NCI-H69 (cell line): ENCODE measurements around the gene ZBED4.
A peak's percentile ranks its signal among the peaks of the same experiment; 100 is the strongest.

Experiments used
- DNase-seq: peaks from one replicate; lab custom pipeline; 2025; lab: John Stamatoyannopoulos, UW

Gene ZBED4

DNA sequence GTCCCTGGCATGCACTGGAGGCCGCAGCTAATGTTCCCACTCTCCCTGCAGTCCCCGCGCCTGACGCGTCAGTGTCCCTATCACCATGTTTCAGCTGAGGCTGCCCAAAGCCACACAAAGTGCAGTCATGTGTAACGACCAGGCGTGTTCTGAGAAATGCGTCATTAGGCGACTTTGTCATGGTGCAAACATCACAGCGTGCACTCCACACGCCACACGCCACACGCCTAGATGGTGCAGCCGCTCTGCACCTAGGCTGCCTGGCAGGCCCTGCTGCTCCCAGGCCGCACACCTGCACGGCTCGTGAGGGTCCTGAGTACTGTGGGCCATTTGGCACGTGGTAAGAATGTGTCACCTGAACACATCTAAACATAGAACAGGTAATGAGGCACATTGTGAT is 67.2 kb downstream of the ZBED4 start:
- DNase-seq = no peak

DNA sequence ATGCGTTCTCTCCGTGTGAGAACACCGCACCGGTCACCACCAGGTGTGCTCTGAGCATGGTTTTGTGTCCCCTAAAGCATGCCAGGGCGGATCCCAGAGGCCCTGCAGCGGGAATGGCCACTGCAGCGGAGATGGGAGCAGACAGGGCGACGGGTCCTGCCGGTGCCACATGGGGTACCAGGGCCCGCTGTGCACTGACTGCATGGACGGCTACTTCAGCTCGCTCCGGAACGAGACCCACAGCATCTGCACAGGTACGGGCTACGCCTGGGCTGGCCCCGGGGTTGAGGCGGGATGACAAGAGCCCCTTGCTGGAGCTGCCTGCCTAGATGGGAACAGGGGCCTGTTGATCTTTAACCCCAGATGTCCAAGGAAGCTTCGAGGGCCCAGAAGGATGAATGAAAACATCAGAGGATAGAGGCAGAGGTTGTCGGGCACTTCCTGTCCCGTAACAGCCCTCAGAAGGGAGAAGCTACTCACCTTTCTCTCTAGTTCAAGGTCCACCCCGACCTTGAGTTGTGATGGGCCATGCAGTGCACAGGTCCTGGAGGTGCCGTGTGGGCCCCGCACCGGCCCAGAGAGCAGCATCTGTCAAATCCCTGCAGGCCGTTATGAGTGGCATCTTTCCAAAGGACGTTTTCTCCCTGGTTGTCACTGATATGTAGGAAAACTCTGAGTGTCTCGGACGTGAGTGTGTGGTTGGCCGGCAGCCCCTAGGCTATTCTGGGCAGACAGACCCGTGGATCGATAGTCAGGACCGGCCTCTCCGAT is 68.0 kb downstream of the ZBED4 start:
- DNase-seq = no peak

DNA sequence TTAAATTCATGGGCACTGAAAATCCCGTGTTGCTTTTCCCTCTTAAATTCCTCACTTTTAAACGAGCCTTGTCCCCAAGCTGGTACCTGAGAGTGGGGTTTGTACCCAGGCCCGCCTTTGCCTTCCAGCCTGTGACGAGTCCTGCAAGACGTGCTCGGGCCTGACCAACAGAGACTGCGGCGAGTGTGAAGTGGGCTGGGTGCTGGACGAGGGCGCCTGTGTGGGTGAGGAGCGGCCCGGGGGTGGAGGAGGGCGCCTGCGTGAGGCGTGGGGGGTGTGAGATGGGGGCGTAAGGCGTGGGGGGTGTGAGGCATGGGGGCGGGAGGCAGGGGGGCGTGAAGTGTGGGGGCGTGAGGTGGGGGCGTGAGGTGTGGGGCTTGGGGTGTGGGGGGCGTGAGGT is 68.8 kb downstream of the ZBED4 start:
- no peak for DNase-seq

DNA sequence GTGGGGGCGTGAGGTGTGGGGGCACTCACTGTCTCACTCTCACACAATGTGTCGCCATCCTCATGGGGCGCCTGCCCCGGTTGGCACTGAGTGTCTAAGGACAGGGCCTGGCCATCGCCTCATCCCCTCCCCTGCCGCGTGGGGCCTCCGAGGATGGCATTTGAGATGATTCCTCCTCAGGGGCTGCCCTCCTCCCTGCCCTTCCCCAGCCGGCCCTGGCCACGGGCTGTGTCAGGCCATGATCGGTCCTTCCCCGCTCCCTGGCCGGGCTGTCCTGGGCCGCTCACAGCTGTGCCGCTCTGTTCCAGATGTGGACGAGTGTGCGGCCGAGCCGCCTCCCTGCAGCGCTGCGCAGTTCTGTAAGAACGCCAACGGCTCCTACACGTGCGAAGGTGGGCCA is 69.3 kb downstream of the ZBED4 start:
- no peak for DNase-seq

DNA sequence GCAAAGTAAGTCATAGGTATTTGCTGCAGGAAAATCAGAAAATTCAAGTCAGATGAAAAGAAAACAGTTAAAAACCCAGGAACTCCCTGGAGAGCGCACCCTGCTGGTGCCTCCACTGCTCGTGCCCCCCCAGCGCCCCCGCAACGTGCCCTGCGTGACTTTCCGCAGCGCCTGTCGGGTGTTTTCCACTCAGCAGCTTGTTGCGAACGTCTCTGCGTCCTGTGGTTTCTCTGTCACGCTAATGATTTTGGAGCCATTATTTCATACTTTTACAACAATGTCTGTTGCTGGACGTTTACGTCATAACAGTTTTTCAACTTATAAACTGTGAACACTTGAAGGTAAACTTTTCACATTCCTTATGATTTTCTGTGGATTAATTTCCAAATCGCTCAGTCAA is 69.8 kb downstream of the ZBED4 start:
- DNase-seq = no peak

DNA sequence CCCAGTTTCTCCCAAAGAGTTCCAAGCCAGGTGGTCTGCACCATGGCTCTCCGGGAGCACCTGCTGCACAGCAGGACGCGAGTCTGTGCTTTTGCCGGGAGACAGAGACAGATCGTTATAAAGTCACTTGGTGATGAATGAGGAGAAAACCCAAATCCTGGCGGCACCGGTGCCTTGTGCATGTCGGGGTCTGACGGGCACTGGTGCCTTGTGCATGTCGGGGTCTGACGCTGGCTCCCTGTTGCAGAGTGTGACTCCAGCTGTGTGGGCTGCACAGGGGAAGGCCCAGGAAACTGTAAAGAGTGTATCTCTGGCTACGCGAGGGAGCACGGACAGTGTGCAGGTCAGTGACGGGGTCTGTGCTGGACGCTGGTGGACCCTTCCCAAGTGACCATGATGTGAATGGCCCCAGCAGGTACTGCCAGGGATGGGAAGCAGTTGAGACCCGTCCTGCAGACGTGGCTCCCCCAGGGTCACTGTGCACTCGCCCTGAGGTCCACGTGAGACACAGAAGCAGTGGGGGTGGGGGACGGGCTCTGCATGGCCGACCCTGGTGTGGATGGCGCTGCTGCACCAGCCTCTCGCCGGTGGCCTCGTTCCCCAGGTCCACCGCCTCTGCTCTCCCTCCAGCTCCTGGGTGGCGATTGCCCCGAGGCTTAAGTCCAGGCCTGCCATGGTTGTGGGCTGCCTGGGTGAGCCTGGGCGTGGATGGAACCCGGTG is 70.6 kb downstream of the ZBED4 start:
- no peak for DNase-seq

DNA sequence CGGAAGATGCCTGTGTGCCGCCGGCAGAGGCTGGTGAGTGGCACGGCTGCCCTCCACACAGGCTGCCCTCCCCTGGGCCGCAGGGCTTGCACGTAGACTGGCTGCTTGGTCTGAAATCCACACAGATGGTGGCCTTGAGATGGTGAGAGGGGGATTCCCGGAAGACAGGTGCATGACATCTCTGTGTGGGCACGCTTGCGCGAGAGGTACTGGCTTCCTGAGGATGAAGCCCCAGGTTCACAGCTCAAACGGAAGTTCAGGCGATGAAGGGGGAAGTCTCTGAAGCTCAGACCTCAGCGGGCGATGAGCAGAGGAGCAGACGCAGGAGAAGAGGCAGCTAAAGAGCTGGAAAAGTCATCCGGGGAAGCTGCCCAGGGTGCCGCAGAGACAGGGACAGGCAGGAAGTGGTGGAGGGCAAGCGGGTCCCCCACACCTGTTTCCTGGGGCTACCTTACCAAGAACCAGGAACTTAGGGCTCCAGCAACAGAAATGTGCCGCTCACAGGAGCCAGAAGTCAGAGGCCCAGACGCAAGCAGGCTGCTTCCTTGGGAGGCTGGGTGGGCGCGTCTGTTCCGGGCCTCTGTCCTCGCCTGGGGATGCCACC is 72.0 kb downstream of the ZBED4 start:
- DNase-seq = no peak

DNA sequence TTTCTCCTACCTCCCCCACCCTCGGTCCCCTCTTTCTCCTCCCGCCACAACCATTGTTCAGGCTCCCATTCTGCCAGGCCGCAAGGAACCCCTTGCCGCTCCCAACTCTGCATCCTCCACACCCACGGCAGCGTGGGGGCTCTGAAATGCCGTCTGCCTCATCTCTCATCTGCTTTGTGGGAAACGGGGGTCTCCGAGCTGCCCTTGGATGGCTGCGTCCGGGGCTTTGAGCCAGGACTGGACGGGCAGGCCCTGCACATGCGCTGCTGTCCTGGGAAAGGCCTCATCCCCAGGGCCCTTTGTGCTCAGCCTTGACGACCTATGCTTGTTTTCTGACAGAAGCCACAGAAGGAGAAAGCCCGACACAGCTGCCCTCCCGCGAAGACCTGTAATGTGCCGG is 73.3 kb downstream of the ZBED4 start:
- no peak for DNase-seq

DNA sequence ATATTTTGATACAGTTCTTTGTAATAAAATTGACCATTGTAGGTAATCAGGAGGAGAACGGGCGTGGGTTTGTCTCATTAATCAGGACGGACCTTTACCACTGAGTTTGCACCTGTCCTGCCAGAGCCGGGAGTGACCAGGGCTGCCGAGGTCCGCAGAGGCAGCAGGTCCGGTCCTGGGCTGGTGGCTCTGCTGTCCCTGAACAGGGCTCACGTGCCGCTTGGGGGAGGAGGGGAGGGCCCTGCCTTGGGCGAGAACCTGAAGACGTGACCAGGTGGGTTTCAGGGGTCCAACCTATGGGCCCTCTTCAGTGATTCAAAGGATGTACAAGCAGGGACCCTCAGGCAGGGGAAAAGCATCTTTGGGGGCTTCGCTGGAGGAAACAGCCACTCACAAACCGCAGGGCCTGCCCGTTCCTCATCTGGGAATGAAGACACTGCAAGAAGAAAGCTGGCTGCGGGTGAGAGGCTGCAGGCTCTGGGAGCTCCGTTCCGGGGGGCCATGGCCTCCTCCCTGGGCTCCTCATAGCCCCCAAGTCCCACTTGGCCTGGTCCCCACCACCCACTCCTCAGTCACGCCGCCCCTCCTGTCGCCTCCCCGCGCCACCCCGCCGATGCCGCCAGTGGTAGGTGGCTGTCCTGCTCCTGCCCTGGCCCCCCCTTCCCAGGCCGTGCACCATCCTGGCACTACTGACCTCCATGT is 74.0 kb downstream of the ZBED4 start:
- no peak for DNase-seq

DNA sequence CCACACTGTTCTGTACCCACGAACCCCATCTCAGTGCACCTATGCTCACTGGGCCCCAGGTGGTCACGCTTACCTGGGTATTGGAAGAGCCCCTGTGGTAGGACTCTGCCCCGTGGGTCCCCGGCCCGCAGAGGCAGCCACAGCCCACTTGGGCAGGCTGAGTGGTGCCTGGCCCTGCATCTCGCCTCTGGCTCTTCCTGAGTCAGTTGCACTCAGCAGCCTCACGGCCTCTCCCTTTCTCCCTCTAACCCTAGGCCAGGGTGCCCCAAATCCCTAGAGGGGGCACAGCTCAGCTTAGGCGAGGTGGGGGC is 74.5 kb downstream of the ZBED4 start:
- DNase-seq = no peak

DNA sequence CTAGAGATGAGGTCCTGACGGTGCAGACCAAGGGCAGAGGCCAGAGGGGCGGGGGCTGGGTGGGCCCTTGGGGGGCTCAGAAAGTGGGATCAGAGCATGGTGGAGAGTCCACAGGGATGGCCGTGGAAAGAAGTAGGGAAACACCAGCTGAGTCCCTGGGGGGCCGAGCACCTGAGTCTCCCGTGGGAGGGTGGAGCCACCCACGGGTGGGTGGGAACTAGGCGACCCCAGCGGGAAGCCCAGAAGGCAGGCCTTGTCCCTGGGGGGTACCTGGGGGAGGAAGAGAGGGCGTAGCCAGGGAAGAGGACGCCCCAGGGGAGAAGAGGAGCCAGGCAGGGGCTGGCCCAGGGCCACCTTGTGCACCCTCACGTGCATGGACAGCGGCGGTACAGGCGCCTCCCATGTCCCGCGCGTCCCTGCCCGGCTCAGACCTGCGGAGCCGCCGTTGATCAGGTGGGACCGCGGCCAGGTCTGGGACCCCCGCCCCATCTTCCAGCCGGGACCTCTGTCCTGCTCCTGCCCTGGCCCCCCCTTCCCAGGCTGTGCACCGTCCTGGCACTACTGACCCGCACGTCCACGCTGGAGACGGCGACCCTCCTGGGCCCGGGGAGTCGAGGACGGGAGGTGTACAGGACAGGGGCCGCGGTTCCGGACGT is 75.0 kb downstream of the ZBED4 start:
- DNase-seq = no peak

DNA sequence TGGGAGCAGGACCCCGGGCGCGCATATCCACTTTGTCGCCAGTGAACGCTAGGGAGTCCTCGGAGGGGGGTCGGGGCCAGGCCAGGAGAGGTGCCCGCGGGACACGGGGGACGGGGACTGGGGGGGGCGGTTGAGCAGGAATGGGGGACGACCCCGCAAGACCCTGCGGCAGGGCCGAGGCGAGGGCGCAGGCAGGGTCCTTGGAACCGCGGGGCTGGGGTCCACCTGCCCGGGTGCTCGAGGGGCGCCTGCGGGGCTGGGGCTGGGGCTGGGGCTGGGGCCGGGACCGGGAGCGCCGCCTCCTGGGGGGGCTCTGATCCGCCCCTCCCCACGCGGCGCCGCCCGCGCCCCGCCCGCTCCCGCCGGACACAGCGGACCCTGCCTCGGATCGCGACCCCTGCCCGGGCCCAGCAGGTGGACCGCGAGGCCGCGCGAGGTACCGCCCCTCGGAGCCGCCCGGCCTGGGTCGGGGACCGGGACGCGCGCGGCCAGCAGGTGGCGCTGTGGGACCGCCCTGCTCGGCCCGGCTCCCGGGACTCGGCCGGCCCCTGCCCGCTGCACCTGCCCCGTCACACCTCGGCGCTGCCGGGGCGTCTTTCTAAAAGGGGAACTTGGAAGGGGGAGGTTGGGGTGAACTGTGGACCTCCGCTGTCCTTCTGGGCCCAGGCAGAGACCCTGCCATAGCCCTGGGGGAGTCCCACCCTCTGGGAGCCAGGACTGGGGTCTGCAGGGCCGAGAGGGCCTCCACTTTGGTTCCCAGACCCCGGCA is 75.8 kb downstream of the ZBED4 start:
- peak; percentile 72 for DNase-seq

DNA sequence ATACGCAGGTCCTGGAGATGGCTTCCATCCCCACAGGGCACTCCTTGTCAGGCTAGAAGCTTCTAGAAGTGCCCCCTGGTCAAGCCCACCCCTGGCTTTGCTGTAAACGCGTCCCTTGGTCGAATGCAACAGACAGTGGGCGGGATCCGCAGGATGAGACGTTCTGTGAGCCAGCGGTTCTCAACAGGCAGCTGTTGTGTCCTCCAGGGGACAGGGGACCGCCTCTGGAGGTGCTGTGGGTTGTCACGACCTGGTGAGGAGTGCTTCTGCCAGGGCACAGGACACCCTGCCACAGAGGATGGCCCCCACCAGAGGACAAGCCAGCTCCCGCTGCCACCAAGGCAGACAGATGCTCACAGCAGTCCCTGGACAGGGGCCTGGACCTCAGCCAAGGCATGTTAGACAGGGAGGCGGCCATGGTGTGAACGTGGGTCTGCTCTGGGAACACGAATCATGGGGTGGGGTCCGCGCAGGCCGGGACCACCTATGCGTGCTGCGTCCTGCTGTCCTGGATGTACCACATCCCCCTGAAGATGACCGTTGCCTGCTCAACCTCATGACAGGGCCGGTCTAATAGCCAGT is 76.4 kb downstream of the ZBED4 start:
- peak; percentile 35 for DNase-seq

DNA sequence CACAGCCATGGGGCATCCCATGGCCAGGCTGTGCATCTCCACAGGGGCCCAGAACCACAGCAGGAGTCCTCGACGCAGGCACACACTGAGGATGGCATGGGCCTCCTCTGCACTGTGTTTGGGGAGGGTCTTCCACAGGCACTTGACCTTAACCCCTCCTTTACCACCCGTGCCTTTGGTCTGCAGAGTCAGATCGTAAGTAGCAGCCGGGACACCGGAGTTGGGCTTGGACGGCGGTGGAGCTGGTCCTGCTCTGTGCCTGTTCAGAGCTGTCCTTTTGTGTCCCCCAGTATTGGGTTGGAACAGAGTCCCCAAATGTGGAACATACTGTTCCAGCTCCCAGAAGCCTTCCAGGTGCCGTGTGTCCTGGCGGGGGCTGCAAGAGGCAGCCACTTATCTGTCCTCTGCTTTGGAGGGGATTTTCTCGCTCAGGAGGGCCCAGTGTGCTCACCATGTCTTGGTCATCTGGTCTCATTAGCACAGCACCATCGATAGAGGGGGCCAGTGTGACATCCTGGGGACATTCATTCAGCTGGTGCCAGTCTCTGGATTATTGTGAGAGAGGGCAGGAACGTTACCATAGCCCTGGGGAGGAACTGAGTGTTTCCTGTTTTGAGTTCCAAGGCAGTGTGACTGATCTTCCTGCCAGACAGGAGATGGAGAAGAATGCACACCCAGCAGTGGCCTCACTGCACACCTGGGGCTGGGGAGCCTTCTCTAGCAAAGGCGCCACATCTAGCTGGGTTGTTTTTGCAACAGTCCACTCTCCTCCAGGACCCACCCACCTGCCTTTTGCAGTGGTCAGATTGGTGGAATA is 77.2 kb downstream of the ZBED4 start:
- peak; percentile 86 for DNase-seq

DNA sequence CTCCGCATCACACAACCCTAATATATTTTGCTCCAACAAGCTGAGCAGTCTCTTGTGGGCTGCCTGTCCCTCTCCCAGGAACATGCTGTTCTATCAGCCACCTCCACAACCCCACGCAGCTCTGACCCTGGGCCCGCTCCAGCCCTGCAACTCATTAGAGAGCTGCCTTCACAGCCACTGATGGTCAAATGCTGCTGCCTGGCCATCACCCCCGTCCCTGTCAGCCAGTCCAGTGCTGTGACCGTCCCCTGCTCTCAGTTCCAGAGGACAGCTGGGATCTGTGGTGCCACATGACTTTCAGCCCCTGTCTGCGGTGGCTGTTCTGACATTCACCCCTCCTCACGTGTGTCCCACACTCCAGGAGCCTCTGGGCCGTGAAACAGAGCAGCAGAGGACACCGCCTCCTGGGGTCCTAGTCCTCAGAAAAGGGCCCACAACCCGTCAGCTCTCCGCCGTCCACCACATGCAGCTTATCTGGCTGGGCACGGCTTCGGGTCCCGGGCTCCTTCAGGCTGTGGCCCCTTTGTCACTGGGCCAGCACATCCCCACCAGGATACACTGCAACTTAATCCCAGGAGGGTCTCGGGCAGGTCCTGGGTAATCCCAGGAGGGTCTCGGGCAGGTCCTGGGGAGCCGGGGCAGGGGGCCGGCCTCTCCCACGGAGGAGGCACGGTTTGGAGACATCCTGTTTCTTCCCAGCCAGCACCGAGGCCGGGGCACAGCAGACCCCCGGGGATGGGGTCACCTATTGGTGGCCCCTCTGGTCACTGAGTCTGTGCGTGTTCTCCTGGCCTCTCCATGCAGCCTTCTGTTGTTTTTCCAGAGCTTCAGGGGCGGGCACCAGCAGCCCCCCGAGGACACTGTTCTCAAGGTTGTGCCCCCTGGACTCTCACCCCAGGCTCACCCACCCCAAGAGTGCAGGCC is 79.9 kb downstream of the ZBED4 start:
- DNase-seq = no peak

DNA sequence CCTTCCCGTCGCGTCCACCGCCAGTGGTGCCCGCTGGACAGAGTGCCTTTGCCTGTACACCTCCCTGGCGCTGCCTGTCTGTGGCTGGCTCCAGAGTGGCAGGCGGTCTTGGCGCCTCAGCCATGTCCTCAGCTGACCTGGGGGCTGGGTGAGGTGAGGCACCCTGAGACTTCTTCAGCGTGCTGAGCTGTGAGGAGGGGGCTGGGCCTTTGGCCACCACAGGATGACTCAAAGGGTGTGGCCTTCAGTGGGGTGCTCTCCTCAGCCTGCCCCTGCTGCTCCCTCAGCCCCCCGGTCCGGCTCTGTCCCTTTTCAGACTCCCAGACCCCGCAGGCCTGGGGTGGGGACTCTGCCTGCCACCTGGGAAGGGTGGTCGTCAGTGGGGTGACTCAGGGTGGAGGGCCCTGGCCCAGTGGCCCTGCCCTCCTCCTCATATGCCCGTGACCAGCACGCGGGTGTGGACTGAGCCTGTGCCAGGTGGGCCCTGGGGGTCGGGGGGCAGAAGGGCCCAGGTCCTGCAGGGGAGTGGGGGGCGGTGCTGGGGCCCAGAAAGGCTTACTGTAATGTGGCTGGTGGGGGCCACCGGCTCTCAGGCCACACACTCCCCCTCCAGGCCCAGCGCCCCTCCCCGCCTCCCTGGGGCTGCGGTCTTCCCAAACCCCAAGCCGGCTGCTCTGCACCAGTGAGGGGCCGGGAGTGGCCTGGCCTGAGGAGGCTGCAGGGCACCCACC is 80.7 kb downstream of the ZBED4 start:
- peak; percentile 24 for DNase-seq

DNA sequence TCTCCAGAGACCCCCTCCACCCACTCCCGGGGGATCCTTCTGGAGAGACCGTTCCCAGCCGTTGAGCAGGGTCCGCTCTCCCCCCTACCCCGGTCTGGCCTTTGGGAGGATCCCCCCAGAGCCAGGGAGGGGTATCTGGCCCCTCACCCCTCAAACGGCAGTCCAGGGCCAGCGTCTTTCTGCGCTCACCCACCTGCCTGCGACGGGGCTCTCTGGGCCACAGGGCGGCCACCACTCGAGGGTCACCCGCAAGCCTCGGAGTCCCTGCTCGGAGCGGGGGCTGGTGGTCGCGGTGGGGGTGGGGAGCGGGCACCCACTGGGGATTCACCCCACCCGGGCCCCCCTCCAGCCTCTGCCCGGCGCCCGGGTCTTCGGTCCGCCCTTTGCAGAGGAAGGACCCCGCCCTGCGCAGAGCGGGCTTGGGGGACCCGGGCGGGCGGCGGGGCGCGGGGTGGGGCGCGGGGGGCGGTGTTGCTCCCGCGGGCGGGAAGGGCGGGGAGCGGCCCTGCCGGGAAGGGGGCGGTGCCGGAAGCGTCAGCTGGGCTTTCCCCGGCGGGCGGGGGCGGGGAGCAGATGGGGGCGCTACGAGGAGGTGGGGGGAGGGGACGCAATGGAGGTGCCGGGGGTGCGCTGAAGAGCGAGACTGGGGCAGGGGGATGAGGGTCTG is 81.4 kb downstream of the ZBED4 start:
- peak; percentile 85 for DNase-seq

DNA sequence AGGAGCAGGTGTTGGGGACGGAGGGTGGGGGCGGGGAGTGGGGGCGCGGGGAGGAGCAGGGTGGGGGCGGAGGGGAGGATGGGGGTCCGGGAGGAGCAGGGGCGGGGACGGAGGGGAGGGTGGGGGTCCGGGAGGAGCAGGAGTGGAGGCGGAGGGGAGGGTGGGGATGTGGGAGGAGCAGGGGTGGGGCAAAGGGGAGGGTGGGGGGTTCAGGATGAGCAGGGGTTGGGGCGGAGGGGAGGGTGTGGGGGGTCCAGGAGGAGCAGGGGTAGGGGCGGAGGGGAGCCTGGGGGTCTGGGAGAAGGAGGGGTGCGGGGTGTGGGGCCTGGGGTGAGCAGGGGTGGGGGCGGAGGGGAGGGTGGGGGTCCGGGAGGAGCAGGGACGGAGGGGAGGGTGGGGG is 81.9 kb downstream of the ZBED4 start:
- DNase-seq = peak; percentile 77
